Stimulated activated CD8-positive, alpha-beta memory T cell treated with anti-CD3 and anti-CD28 coated beads, Interleukin-2, amount 100 ng/mL, for 48 hours (primary cell): ENCODE results near the gene CUEDC2.

Experiments used
- DNase-seq, 2 donors: peaks; one replicate each; pipeline ENCODE4 v3.0.0-alpha.2; 2020; ENCODE audit warnings: low read depth in 2 of 2

Gene CUEDC2

GRCh38 chr10:102396730-102397151 is 35.6 kb downstream of the CUEDC2 start:
- DNase-seq: no peak

DNA sequence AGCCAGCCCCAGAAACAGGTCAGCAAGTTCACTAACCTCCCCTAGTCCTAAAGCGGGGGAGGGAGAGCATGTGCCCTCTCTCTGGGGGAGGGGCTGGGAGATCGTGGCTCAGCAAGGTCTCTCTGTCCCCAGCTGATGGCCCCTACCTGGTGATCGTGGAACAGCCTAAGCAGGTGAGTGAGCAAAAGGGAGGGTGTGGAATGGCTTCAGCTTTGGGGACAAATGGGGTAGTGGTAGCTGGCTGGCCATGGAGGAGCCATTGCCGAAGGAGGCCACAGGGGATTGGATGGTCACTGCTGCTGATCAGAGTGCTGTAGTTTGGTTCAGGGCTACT is 36.1 kb downstream of the CUEDC2 start:
- DNase-seq: no peak

DNA sequence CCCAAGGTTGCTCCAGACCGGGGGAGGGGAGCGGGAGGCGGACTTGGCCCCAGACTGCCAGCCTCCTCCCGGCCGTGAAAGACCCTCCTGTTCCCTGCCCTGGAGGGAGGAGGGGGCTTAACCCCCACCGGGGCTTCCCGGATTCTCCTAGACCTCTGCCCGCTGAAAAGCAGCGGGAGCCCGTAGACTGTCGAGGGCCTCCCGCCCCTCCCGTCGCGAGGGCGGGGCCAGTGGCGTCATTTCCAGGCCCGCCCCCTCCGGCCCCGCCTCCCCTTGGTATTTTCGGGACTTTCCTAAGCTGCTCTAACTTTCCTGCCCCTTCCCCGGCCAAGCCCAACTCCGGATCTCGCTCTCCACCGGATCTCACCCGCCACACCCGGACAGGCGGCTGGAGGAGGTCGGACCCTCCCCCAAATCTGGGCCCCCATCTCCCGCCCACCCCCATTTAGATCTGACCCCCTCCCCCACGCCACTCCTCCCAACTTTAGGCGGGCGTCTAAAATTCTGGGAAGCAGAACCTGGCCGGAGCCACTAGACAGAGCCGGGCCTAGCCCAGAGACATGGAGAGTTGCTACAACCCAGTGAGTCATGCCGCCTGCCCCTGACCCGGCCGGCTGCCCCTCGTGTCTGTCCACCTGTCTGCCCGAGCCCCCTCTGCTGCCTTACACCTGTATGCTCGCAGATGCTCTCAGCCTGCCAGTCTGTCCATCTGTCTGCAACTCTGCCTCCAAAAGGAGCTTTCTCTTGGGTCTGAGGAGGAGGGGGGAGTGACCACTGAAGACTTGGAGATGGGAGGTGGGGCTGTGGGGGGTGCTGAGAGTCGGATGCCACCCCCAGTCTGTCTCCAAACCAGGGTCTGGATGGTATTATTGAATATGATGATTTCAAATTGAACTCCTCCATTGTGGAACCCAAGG is 36.7 kb downstream of the CUEDC2 start, which contains the start of gene NFKB2:
Gene NFKB2, plus strand, starts transcription at position 306 of the 917 bp plus-strand sequence. Its CDS starts 255 bp downstream, at position 561.
- peak; percentile 85 to 87 for DNase-seq

DNA sequence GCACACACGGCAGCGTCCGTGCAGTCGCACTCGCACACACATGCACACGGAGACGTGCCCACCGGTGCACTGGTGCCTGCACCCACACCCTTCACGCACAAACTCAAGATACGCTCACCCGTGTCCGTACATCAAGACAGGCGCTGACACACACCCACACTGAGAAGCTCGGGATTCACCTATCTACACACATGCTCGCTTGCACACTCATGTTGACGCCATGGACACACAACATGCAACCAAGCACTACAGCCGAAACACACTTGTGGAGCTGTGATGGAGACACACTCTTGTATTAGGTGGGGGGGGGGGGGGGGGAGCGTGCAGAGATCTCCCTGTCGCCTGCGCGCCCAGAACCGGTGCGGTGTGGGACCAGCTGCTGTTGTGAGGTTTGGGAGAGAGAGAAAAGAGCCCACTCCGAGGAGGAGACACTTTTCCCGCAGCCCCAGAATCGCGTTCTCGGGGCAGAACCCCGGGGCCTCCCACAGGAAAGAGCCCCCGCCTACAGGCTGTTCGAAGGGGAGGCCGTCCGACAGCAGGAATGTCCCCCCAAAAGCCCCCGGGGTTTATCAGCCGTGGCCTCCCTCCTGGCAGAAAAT is 37.5 kb downstream of the CUEDC2 start:
- DNase-seq: peak in 1 of 2 donors; percentile 62

DNA sequence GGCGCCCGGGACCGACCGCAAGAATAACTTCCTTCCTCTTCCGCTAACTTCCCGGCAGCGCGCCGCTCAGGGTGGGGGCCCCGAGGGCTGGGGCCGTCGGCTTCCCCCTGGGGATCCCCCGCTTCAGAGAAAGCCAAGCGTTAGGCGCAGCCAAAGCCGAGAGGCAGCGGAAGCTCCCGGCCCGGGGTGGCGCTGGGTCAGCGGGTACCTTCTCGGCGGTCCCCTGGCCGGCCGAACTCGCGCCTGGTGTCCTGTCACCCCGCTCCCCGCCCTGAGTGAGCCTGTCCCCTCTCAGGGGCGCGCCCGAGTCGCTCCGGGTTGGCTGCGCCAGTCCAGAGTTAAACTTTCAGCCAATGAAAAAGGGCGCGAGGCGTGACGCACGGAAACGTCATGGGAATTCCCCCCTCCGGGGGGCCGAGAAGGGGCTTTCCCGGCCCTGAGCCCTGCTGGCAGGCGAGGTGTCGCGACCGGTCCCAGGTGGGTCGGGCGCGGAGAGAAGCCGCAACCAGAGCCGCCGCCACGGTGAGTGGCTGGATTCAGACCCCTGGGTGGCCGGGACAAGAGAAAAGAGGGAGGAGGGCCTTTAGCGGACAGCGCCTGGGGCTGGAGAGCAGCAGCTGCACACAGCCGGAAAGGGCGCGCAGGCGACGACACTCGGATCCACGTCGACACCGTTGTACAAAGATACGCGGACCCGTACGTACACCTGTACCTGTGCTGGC is 38.1 kb downstream of the CUEDC2 start:
- peak; percentile 97 to 98 for DNase-seq

DNA sequence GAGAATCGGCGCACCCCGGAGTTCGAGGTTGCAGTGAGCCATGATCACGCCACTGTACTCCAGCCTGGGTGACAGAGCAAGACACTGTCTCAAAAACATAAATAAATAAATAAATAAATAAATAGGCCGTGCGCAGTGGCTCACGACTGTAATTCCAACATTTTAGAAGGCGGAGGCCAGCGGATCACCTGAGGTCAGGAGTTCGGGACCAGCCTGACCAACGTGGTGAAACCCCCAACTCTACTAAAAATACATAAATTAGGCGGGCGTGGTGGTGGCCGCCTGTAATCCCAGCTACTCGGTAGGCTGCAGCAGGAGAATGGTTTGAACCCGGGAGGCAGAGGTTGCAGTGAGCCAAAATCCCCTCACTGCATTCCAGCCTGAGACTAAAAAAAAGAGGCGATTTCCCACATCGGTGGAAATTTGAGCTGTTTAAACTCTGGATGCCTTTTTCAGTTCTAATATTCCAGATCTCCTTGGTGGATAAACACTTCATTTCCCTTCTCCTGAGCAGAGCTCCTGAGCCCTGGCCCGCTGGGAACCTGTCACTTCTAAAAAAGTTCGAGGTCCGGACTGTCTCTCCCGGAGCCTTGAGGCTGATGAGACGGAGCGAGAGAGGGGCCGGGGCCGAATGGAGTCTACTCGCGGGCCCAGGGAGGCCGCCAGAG is 38.8 kb downstream of the CUEDC2 start:
- no peak for DNase-seq

DNA sequence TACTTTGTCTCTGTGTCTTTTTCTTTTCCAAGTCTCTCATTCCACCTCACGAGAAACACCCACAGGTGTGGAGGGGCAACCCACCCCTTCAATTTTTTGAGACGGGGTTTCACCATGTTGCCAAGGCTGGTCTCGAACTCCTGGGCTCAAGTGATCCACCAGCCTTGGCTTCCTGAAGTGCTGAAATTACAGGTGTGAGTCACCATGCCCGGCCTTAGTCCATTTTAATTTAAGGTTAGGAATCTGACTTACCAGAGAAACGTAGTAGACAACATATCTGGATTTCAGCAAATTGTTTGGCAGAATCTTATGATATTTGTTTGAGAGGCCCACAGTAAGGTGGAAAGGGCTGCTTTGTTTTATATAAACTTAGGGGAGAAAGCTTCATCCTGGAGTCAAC is 40.1 kb downstream of the CUEDC2 start:
- no peak for DNase-seq

DNA sequence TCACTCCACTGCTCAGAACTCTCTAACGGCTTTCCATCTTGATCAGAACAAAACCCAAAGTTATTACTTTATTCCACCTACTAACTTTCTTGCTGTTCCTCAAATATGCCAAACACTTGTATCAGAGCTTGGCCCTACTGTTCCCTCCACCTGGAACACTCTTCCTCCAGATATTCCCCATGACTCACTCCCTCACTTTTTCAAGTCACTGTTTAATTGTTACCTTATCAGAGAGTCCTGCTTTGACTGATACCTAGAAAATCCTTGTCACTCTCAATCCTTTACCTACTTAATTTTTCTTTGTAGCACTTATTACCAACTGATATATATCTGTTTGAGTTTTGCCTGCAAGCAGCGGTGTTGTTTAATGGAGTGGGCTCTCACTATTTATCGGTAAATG is 42.5 kb downstream of the CUEDC2 start:
- DNase-seq: no peak

GRCh38 chr10:102384606-102385429 is 47.6 kb downstream of the CUEDC2 start:
- no peak for DNase-seq

- no peak for DNase-seq
Measured at GRCh38 chr10:102384053-102384452, 48.3 kb downstream of the CUEDC2 start.

DNA sequence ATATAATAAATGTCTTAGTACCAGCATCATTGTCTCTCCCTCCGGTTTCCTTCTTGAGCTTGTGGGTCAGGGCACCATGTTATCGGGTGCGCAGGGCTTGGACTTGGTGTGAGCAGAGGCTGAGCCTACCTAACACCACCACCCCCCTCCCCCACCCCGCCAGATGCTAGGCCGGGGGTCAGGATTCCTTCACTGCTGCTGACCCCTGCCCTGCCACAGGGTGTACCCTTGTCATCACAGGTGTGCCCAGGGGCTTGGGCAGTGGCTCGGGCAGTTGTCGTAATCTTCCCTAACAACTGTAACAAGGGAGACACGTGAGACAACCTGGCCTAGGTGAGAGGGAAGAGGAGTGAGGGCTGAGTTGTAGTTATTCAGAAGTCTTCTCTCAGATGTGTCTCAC is 49.5 kb downstream of the CUEDC2 start:
- DNase-seq: no peak

- no peak for DNase-seq
Measured at GRCh38 chr10:102381983-102382382, 50.4 kb downstream of the CUEDC2 start.

GRCh38 chr10:102379383-102379782 is 53.0 kb downstream of the CUEDC2 start:
- no peak for DNase-seq

- no peak for DNase-seq
Measured at GRCh38 chr10:102376901-102377300, 55.5 kb downstream of the CUEDC2 start.

DNA sequence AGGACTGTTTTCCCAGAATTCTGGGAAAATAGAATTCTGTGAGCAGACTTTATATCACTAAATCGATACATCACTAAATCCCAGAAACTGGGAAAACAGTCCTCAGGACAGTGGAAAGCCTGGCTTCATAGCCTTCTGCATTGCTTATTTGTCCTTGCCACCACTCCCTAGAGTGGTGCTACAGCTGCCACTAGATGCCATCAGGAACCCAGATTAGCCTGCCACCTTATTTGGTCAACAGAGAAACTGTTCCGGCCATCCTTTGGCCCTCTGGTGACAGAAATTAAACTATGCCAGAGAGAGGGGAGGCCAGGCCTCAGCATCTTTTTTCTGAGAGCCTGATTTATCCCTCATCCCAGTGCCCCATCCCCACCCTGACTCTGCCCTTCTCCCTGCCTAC is 56.5 kb downstream of the CUEDC2 start:
- no peak for DNase-seq

- no peak for DNase-seq
Measured at GRCh38 chr10:102375250-102375649, 57.1 kb downstream of the CUEDC2 start.
